ENCODE results near the gene ANKFY1. TPM values are rescaled to one million over a fixed set of nuclear protein-coding genes. Genes with fewer than 3 reads are reported as not detected.

ANKFY1 gene
- total RNA-seq, 1 experiment from 2014 or later: 38.6 TPM

DNA sequence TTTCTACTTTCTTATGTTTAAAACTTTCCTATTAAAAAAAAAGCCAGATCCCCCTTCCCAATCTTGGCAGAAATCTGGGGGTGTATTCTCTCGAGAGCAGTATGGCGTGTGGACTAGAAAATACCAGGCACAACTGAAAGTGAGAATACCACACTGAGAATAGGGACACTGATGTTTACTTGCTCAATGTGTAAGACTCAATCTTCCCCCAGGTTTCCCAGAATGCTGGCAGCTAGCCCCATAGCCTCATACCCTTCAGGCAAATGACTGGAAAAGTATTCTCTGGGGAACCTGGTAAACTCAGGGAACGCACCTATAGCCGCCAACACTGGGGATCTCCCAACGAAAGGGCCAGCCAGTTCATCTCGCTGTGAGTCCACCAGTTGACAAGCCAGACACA, 136.2 kb downstream of the ANKFY1 start:
- Histone ChIP-seq H3K4me1 (ENCODE audit: control insufficient read depth, insufficient read depth, low read length) (peaks cover 5% of the 10 kb centered on the region), H3K4me3 (ENCODE audit: low read depth in 2 of 2, low read length in 2 of 2) (no peak overlapping the region), H3K27ac (ENCODE audit: low read length) (no peak overlapping the region), H3K36me3 (ENCODE audit: control insufficient read depth, insufficient read depth, low read length) (0 out of 2 replicates have a peak, but pooled peaks cover 3% of the 10 kb centered on the region), H3K27me3 (ENCODE audit: control insufficient read depth, insufficient read depth, low read length) (no peaks in the 10 kb centered on the region), H3K9me3 (ENCODE audit: control insufficient read depth, insufficient read depth, low read depth, low read length) (no peaks in the 10 kb centered on the region)
- in situ Hi-C loops (cut with HindIII; ENCODE audit: low pct_unique_long_range_greater_than_20kb, low sequenced_read_pairs): no loop called here
- CTCF ChIA-PET: no interaction called here
- no peak for DNase-seq (ENCODE audit: low read depth, low spot score)
- POLR2A ChIA-PET: interaction anchor here (0.7 kb wide), 1 partner anchor 9 kb away, joined by 8 read pairs; no protein-coding TSS in a partner anchor
- TF ChIP-seq CTCF (IDR thresholded peaks at IDR 0.05) (no peak), REST (IDR thresholded peaks at IDR 0.05; ENCODE audit: insufficient read depth in 1 of 2, low read depth in 2 of 2, low read length in 1 of 2) (no peak), SIN3A (IDR thresholded peaks at IDR 0.05; ENCODE audit: borderline replicate concordance, insufficient read depth, low read depth, low read length) (no peak), POLR2AphosphoS5 (IDR thresholded peaks at IDR 0.05; ENCODE audit: low read depth, low read length) (no peak), TCF7L2 (IDR thresholded peaks at IDR 0.05; ENCODE audit: low read depth, low read length) (no peak)
- intact Hi-C loops (cut with micrococcal nuclease; ENCODE audit: unreplicated experiment): no loop called here
- ATAC-seq: no peak
- BruUV-seq (replicated peaks): no TSS peak

DNA sequence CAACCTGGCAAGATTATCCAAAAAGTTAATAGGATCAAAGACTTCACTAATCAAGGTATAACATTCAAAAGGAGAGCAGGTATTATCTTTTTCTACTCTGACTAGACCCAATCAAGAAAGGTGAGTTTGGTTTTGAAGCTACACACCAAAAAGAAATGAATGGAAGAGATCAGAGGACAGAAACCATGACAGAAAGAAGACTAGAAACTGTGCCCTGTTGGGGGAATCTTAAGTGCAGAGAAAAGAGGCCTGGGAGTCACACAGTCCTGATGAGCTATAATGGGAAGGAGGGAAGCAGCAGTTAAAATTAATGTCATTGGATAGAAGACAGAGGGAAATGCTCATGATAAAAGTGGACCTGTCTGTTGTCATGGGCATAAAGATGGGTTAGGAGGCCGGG, 138.2 kb downstream of the ANKFY1 start:
- TF ChIP-seq POLR2AphosphoS5 (IDR thresholded peaks at IDR 0.05; ENCODE audit: low read depth, low read length) (no peak), SIN3A (IDR thresholded peaks at IDR 0.05; ENCODE audit: borderline replicate concordance, insufficient read depth, low read depth, low read length) (no peak), CTCF (IDR thresholded peaks at IDR 0.05) (no peak)
- H3K27me3 ChIP-seq (ENCODE audit: control insufficient read depth, insufficient read depth, low read length): no peaks in the 10 kb centered on the region
- CTCF ChIA-PET: no interaction called here
- DNase-seq (ENCODE audit: low read depth, low spot score) (no peak), ATAC-seq (no peak)
- no peak overlapping the region for H3K27ac ChIP-seq (ENCODE audit: low read length)
- no peak overlapping the region for H3K4me3 ChIP-seq (ENCODE audit: low read depth in 2 of 2, low read length in 2 of 2)
- H3K4me1 ChIP-seq (ENCODE audit: control insufficient read depth, insufficient read depth, low read length): no peaks in the 10 kb centered on the region; the same call in 1 of the 2 replicates
- POLR2A ChIA-PET: no interaction called here
- no TSS peak for BruUV-seq (replicated peaks)
- in situ Hi-C loops (cut with HindIII; ENCODE audit: low pct_unique_long_range_greater_than_20kb, low sequenced_read_pairs) (no loop called here), intact Hi-C loops (cut with micrococcal nuclease; ENCODE audit: unreplicated experiment) (no loop called here)
- peaks cover 3% of the 10 kb centered on the region; the same call in 1 of the 2 replicates for H3K36me3 ChIP-seq (ENCODE audit: control insufficient read depth, insufficient read depth, low read length)
- no peaks in the 10 kb centered on the region for H3K9me3 ChIP-seq (ENCODE audit: control insufficient read depth, insufficient read depth, low read depth, low read length)

Measured in Panc1 (cell line).